ENCODE data around the gene HRH3. TPM values are rescaled to one million over a fixed set of nuclear protein-coding genes. Genes with fewer than 3 reads are reported as not detected.

The HRH3 gene
- total RNA-seq, 1 donor from 2014 or later = 0.09 TPM

DNA sequence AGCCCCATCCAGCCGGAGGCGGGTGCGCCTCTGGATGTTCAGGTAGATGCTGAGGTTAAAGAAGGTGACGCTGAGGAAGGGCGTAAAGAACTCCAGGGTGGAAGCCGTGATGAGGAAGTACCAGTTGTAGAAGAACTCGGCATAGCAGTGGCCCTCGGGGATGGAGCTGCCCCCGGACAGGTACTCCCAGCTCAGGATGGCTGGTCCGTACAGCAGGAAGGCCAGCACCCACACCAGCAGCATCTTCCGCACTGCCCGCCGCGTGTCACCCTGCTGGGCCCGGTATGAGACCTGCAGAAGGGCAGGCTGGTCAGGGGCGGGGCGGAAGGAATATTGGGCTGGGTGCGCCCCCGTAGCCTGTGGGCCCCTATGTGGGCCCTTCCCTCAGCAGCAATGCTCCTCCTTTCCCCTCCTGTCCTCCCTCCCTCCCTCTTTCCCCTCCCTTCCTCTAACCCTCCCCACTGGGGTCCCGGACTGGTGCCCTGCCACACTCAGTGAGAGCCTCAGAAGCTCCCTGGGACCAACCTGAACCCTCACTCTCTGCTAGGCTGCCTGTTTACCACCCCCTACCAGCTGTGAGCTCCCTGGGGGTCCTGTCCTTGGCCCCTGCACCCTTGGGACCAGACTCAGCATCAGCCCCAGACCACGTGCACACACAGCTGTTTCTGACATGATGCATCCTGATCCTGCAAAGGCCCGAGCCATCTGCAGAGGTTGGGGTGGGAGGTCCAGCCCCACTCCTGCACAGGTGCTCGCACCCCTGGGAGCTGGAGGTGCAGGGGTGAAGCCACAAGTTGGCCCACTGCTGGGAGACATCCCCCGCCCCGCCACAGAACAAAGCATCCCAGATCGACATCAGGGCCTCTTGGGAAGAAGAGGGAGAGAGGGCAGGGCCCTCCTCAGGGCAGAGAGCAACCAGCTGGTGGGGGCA, 3.2 kb downstream of the HRH3 start:
- TF ChIP-seq EZH2 (IDR thresholded peaks at IDR 0.05) (no peak), CTCF (IDR thresholded peaks at IDR 0.05) (no peak), EZH2phosphoT487 (IDR thresholded peaks at IDR 0.05) (no peak)
- Histone ChIP-seq H3K9ac (no peak overlapping the region), H3K36me3 (no peaks in the 10 kb centered on the region), H3K9me3 (ENCODE audit: low read depth) (no peaks in the 10 kb centered on the region), H3K27ac (no peak overlapping the region), H3K4me2 (no peak overlapping the region), H3F3A (ENCODE audit: low read depth) (peaks cover 22% of the 10 kb centered on the region), H3K79me2 (ENCODE audit: low read depth) (no peaks in the 10 kb centered on the region), H2AFZ (replicated peaks) (no peak overlapping the region), H4K20me1 (ENCODE audit: low read depth) (peaks cover 42% of the 10 kb centered on the region), H3K4me1 (peaks cover 31% of the 10 kb centered on the region), H3K4me3 (no peak overlapping the region), H3K27me3 (peaks cover 71% of the 10 kb centered on the region)
- Mint-ChIP-seq H3K9me3 (no peaks in the 10 kb centered on the region), H3K4me3 (no peak overlapping the region), H3K4me1 (peaks cover 14% of the 10 kb centered on the region), H3K27ac (no peak overlapping the region), H3K36me3 (no peaks in the 10 kb centered on the region), H3K27me3 (ENCODE audit: insufficient read depth, low read depth) (peaks cover 35% of the 10 kb centered on the region)
- DNase-seq (ENCODE audit: low spot score) = no peak

- peaks cover 30% of the 10 kb centered on the region for H3K27me3 Mint-ChIP-seq (ENCODE audit: insufficient read depth, low read depth)
- Histone ChIP-seq H3K9ac (no peak overlapping the region), H2AFZ (replicated peaks) (no peak overlapping the region), H3F3A (ENCODE audit: low read depth) (peaks cover 22% of the 10 kb centered on the region), H3K27ac (no peak overlapping the region), H3K79me2 (ENCODE audit: low read depth) (no peaks in the 10 kb centered on the region), H3K4me1 (peaks cover 26% of the 10 kb centered on the region), H3K9me3 (ENCODE audit: low read depth) (no peaks in the 10 kb centered on the region), H3K4me3 (no peak overlapping the region), H3K36me3 (no peaks in the 10 kb centered on the region), H3K27me3 (peaks cover 64% of the 10 kb centered on the region), H4K20me1 (ENCODE audit: low read depth) (peaks cover 34% of the 10 kb centered on the region), H3K4me2 (no peak overlapping the region)
- no peak for TF ChIP-seq EZH2phosphoT487 (IDR thresholded peaks at IDR 0.05)
- no peak for TF ChIP-seq CTCF (IDR thresholded peaks at IDR 0.05)
- no peak for TF ChIP-seq EZH2 (IDR thresholded peaks at IDR 0.05)
- H3K27ac Mint-ChIP-seq = no peak overlapping the region
- H3K9me3 Mint-ChIP-seq = no peaks in the 10 kb centered on the region
- H3K4me3 Mint-ChIP-seq = no peak overlapping the region
- no peak for DNase-seq (ENCODE audit: low spot score)
- H3K36me3 Mint-ChIP-seq = no peaks in the 10 kb centered on the region
- H3K4me1 Mint-ChIP-seq = peaks cover 13% of the 10 kb centered on the region
These were observed 4.0 kb downstream of the HRH3 start for GRCh38 chr20:62215991-62216635.

DNA sequence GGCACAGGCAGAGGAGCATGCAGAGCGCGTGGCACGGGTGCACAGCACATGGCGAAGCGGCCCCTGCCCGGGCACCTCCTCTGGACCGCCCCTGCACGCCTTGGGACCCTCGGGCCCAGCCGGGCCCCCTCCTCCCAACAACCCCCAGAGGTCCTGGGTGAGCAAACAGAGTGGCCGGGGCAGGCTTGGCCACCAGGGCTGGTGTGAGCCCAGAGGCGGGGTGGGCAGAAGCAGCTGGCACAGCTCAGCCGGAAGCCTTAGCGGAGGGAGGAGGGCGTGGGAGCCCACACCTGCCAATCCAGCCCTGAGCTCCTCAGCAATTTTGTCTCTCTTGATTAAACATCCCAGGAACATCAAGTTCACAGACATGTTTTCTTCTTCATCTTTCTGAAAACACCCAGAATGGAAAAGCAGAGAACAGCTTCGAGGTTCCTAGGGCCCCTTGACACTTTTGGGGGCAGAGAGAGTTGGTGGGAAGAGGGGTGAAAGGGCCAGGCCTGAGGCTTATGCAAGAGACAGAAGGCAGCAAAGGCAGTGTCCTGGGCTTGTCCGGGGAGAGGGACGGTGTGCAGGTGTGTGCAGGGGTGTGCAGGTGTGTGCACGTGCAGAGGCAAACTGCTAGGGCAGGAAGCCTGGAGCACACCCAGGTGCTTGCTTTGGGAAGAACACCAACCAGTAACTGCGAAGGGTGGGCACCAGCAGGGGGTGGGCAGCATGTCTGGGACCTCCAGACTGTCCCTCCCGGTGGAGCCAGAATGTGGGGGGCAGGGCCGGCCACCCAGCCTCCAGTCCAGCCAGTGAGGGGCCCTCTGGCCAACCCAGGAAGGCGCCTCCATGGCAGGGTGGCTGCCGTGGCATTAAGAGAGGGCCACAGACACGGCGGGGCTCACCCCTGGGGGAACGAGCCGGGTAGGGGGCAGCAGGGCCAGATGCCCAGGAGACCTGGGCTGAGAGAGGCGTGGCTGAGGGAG, 4.8 kb downstream of the HRH3 start:
- H2AFZ ChIP-seq (replicated peaks) = no peak overlapping the region
- no peaks in the 10 kb centered on the region for H3K36me3 ChIP-seq
- Mint-ChIP-seq H3K27me3 (ENCODE audit: insufficient read depth, low read depth) (peaks cover 26% of the 10 kb centered on the region), H3K9me3 (no peaks in the 10 kb centered on the region), H3K4me3 (no peak overlapping the region), H3K27ac (no peak overlapping the region), H3K4me1 (peaks cover 11% of the 10 kb centered on the region), H3K36me3 (no peaks in the 10 kb centered on the region)
- peaks cover 55% of the 10 kb centered on the region for H3K27me3 ChIP-seq
- H3F3A ChIP-seq (ENCODE audit: low read depth) = peaks cover 14% of the 10 kb centered on the region
- no peaks in the 10 kb centered on the region for H3K9me3 ChIP-seq (ENCODE audit: low read depth)
- H3K27ac ChIP-seq = no peak overlapping the region
- H3K4me1 ChIP-seq = peaks cover 18% of the 10 kb centered on the region
- H3K4me2 ChIP-seq = no peak overlapping the region
- no peak overlapping the region for H3K4me3 ChIP-seq
- TF ChIP-seq CTCF (IDR thresholded peaks at IDR 0.05) = no peak
- TF ChIP-seq EZH2phosphoT487 (IDR thresholded peaks at IDR 0.05) = no peak
- TF ChIP-seq EZH2 (IDR thresholded peaks at IDR 0.05) = no peak
- H3K79me2 ChIP-seq (ENCODE audit: low read depth) = no peaks in the 10 kb centered on the region
- no peak overlapping the region for H3K9ac ChIP-seq
- DNase-seq (ENCODE audit: low spot score) = no peak
- H4K20me1 ChIP-seq (ENCODE audit: low read depth) = peaks cover 26% of the 10 kb centered on the region
